Fibroblast of lung (primary cell): Measurements from ENCODE around the gene RFNG. TPM values are rescaled to one million over a fixed set of nuclear protein-coding genes. Genes with fewer than 3 reads are reported as not detected.
A peak's percentile ranks its signal among the peaks of the same experiment; 100 is the strongest.

Experiments
- DNase-seq, 2 donors: peaks; one replicate each; pipeline versions ENCODE4 v3.0.0 to v3.0.0-alpha.2; 2010; ENCODE audit warnings: low read depth in 2 of 2
- H2AFZ ChIP-seq: 2 replicates; pipeline ENCODE4 v1.5.1; 2012; ENCODE audit warnings: low read length, control low read depth, inconsistent platforms
- H3K27ac ChIP-seq: 2 replicates; pipeline ENCODE4 v1.5.1; 2011; ENCODE audit warnings: low read length, control low read depth; ENCODE audit not compliant: insufficient read depth
- H3K27me3 ChIP-seq: 2 replicates; pipeline ENCODE4 v1.5.1; 2011; ENCODE audit warnings: mild to moderate bottlenecking, low read length; ENCODE audit not compliant: control insufficient read depth, insufficient read depth
- H3K36me3 ChIP-seq: 2 replicates; pipeline ENCODE4 v1.5.1; 2011; ENCODE audit warnings: low read length; ENCODE audit not compliant: control insufficient read depth, insufficient read depth
- H3K4me1 ChIP-seq: 2 replicates; pipeline ENCODE4 v1.5.1; 2011; ENCODE audit warnings: low read length; ENCODE audit not compliant: control insufficient read depth, insufficient read depth; ENCODE audit errors: extremely low read depth
- H3K4me2 ChIP-seq: 2 replicates; pipeline ENCODE4 v1.5.1; 2011; ENCODE audit warnings: low read length, control low read depth; ENCODE audit not compliant: insufficient read depth; ENCODE audit errors: extremely low read depth
- H3K4me3 ChIP-seq, 4 experiments: fragments of 200-600 bp in 1 of 4; sonication (generic) in 1 of 4; replicated peaks in 1 of 4; 2 replicates each; pipeline ENCODE4 v1.5.1; 2011 to 2016; ENCODE audit warnings: low read length in 4 of 4, low read depth in 3 of 4, mild to moderate bottlenecking in 3 of 4, control low read depth in 2 of 4, inconsistent platforms in 1 of 4, mixed read lengths in 1 of 4; ENCODE audit not compliant: insufficient read depth in 1 of 4; ENCODE audit errors: control extremely low read depth in 1 of 4
- H3K79me2 ChIP-seq: 2 replicates; pipeline ENCODE4 v1.5.1; 2012; ENCODE audit warnings: mild to moderate bottlenecking, low read length, inconsistent platforms; ENCODE audit not compliant: control insufficient read depth, insufficient read depth
- H3K9ac ChIP-seq: 2 replicates; pipeline ENCODE4 v1.5.1; 2011; ENCODE audit warnings: mild to moderate bottlenecking, low read length, control low read depth; ENCODE audit not compliant: insufficient read depth
- H3K9me3 ChIP-seq: 2 replicates; pipeline ENCODE4 v1.5.1; 2012; ENCODE audit warnings: low read depth, low read length; ENCODE audit not compliant: control insufficient read depth, insufficient read depth
- H4K20me1 ChIP-seq: 2 replicates; pipeline ENCODE4 v1.5.1; 2011; ENCODE audit warnings: low read length; ENCODE audit not compliant: control insufficient read depth, insufficient read depth; ENCODE audit errors: extremely low read depth
- CTCF ChIP-seq, 2 donors: IDR thresholded peaks in 1 of 2; conservative IDR thresholded peaks in 1 of 2; 1 replicate in 1 of 2; 2 replicates in 1 of 2; pipeline ENCODE4 v1.5.1; 2011 to 2012; ENCODE audit warnings: low read length in 2 of 2, control low read depth in 1 of 2, inconsistent platforms in 1 of 2, low read depth in 1 of 2, mild to moderate bottlenecking in 1 of 2
- EZH2 ChIP-seq: IDR thresholded peaks from 2 replicates; pipeline ENCODE4 v1.5.1; 2012; ENCODE audit warnings: low read length, control low read depth, mild to moderate bottlenecking; ENCODE audit errors: missing control alignments
- polyA plus RNA-seq, 2 donors: library from polyadenylated mRNA; depleted of rRNA in 1 of 2; stranded (reverse) in 1 of 2; unstranded in 1 of 2; fragments of >200 nt; gene quantifications; 2 replicates each; pipeline ENCODE4 v1.2.1, GENCODE V29; 2011 to 2012; ENCODE audit warnings: missing spikeins in 1 of 2
- total RNA-seq: library from RNA; depleted of rRNA; stranded (reverse); fragments of >200 nt; gene quantifications from 2 replicates; pipeline ENCODE4 v1.2.1, GENCODE V29; 2014

RFNG gene
- total and polyA plus RNA-seq, 2 donors (not counting 1 experiment from before 2014, with no cell fraction given): 14.5 to 48.9 TPM

GRCh38 chr17:82031885-82032627, 19.6 kb downstream of the RFNG start:
- H3K9ac ChIP-seq: no peak overlapping the region
- peak overlapping the region in 2 of 4 experiments; percentile 45 to 53 for H3K4me3 ChIP-seq
- H3K4me2 ChIP-seq: peak overlapping the region; percentile 64

DNA sequence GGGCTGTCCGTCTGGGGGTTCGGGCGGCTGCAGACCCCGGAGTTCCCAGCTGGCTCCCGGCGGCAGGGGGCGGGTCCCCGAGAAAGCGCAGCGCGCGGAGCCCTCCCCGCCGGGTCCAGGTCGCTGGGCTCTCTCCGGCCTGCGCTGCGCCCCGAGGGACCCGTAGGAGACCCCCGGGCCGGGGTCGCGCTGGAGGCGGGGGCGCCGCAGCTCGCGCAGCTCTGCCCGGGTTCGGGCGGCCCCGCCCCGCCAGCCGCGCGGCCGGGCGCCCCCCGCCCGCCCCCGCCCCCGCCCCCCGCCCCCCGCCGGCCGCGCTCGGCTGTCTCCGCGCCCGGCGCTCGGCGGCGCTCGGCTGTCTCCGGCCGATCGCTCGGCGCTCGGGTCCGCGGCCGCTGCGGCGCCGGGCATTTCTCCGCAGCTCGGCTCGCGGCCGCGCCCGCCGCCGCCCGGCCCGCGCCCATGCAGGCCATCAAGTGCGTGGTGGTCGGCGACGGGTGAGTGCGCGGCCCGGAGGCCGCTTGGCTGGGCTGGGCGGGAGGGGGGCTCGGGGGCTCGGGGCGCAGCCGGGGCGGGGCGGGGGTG, 20.2 kb downstream of the RFNG start, which contains the start of gene RAC3:
TSS of gene RAC3 (plus strand) at position 376 of the 582 bp plus-strand sequence. CDS start at position 460, 84 bp downstream.
- Histone ChIP-seq H3K9ac (peak within 1 kb of the TSS; percentile 23), H3K79me2 (no peaks in the 10 kb centered on the region), H3K27ac (no peak within 1 kb of the TSS), H4K20me1 (no peaks in the 10 kb centered on the region), H3K36me3 (no peaks in the 10 kb centered on the region), H3K9me3 (no peaks in the 10 kb centered on the region), H3K4me2 (peak within 1 kb of the TSS; percentile 69), H3K4me3 (peak within 1 kb of the TSS; percentile 35 to 53 (median 44)), H3K4me1 (no peaks in the 10 kb centered on the region), H3K27me3 (no peaks in the 10 kb centered on the region), H2AFZ (peak within 1 kb of the TSS; percentile 46)
- DNase-seq: peak; percentile 21 to 31
- no peak for TF ChIP-seq EZH2
- no peak for TF ChIP-seq CTCF (conservative IDR thresholded peaks at IDR 0.05 in 1 of 2, IDR thresholded peaks at IDR 0.05 in 1 of 2; ENCODE audit: low read depth in 1 of 2, low read length in 2 of 2)

More at GRCh38 chr17:82031885-82032627, 19.6 kb downstream of the RFNG start:
- no peaks in the 10 kb centered on the region for H3K36me3 ChIP-seq
- H3K79me2 ChIP-seq: no peaks in the 10 kb centered on the region
- TF ChIP-seq CTCF (conservative IDR thresholded peaks at IDR 0.05 in 1 of 2, IDR thresholded peaks at IDR 0.05 in 1 of 2; ENCODE audit: low read depth in 1 of 2, low read length in 2 of 2) (no peak), EZH2 (no peak)
- DNase-seq: no peak
- H2AFZ ChIP-seq: no peak overlapping the region
- no peaks in the 10 kb centered on the region for H4K20me1 ChIP-seq
- no peaks in the 10 kb centered on the region for H3K9me3 ChIP-seq
- no peak overlapping the region for H3K27ac ChIP-seq
- no peaks in the 10 kb centered on the region for H3K27me3 ChIP-seq
- peaks cover 2% of the 10 kb centered on the region for H3K4me1 ChIP-seq

DNA sequence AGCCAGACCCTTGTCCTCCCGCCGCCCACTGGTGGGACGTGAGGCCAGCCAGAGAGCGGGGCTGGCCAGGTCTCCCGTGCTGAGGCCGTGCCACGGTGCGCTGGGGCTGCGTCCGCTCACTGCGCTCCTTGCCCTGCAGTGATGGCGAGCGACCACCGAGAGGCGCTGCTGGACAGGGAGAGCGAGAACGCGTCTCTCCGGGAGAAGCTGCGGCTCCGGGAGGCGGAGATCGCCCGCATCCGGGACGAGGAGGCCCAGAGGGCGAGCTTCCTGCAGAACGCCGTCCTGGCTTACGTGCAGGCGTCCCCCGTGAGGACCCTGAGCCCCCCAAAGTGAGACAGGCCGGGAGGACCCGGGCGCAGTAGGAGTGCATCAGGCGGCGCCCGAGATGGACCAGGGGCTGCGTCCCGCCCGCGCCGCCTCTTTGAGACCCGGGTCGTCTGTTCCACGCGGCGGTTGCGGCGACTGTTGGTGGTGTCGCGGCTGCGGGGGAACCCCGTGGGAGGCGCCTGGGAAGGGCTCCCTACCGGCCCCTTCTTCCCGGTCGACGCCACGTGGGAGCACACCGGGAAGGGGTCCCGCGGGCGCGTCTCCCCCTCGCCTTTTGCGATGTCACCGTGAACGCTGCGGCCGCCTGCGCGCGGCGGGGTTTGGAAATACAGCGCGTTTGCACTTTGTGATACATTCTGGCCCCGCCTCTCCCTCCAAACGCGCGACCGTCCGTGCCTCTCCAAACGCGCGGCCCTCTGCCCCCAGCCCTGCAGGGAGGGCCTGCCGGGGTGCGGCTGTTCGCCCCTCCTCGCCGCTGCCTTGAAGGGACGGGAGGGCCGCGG, 20.9 kb downstream of the RFNG start:
- peak overlapping the region; percentile 23 for H3K9ac ChIP-seq
- H3K9me3 ChIP-seq: no peaks in the 10 kb centered on the region
- no peak overlapping the region for H3K27ac ChIP-seq
- peak; percentile 76 to 84 for DNase-seq
- peak overlapping the region; percentile 46 for H2AFZ ChIP-seq
- H3K27me3 ChIP-seq: no peaks in the 10 kb centered on the region
- TF ChIP-seq CTCF (conservative IDR thresholded peaks at IDR 0.05 in 1 of 2, IDR thresholded peaks at IDR 0.05 in 1 of 2; ENCODE audit: low read depth in 1 of 2, low read length in 2 of 2) (peak; percentile 34 to 73), EZH2 (no peak)
- no peaks in the 10 kb centered on the region for H3K79me2 ChIP-seq
- H3K4me3 ChIP-seq: peak overlapping the region; percentile 35 to 53 (median 42)
- peak overlapping the region; percentile 69 for H3K4me2 ChIP-seq
- no peaks in the 10 kb centered on the region for H3K36me3 ChIP-seq
- no peaks in the 10 kb centered on the region for H4K20me1 ChIP-seq
- H3K4me1 ChIP-seq: no peaks in the 10 kb centered on the region
